GM18498 (cell line): ENCODE data around the gene IFT20.
"Not testable (repeated sequence)": the region's sequence is repeated elsewhere in the genome, so short reads cannot be mapped to it uniquely, and the experiment has no call there.

Experiments used
- ATAC-seq: cut with Tn5 transposase; IDR thresholded peaks from one replicate; pipeline ENCODE4 v1.9.1; 2021; ENCODE audit warnings: mild to moderate bottlenecking, moderate library complexity; ENCODE audit not compliant: unreplicated experiment

IFT20 gene

GRCh38 chr17:28317099-28317965 lies 17.9 kb downstream of the IFT20 start:
- no peak for ATAC-seq

- ATAC-seq: no peak
These were observed 19.2 kb downstream of the IFT20 start for GRCh38 chr17:28315846-28316705.

- ATAC-seq: no peak
These were observed 21.4 kb downstream of the IFT20 start for GRCh38 chr17:28313841-28314240.

GRCh38 chr17:28306954-28307401 lies 28.3 kb downstream of the IFT20 start:
- ATAC-seq: no peak

- no peak for ATAC-seq
These were observed 36.8 kb downstream of the IFT20 start for GRCh38 chr17:28298449-28298848.

GRCh38 chr17:28295677-28296578 lies 39.3 kb downstream of the IFT20 start:
- ATAC-seq: no peak

GRCh38 chr17:28293994-28294393 lies 41.3 kb downstream of the IFT20 start:
- no peak for ATAC-seq

GRCh38 chr17:28292878-28293277 lies 42.4 kb downstream of the IFT20 start:
- not testable (repeated sequence) for ATAC-seq

- no peak for ATAC-seq
These were observed 43.4 kb downstream of the IFT20 start for GRCh38 chr17:28291780-28292330.

- ATAC-seq: no peak
These were observed 44.6 kb downstream of the IFT20 start for GRCh38 chr17:28290703-28291102.

GRCh38 chr17:28285965-28286364 lies 49.3 kb downstream of the IFT20 start:
- ATAC-seq: no peak

- no peak for ATAC-seq
These were observed 52.7 kb downstream of the IFT20 start for GRCh38 chr17:28282596-28282995.

GRCh38 chr17:28280826-28281225 lies 54.4 kb downstream of the IFT20 start:
- no peak for ATAC-seq

GRCh38 chr17:28279411-28279810 lies 55.9 kb downstream of the IFT20 start:
- no peak for ATAC-seq
